K562 (cell line): ENCODE results near the gene ALG9. TPM values are rescaled to one million over a fixed set of nuclear protein-coding genes. Genes with fewer than 3 reads are reported as not detected.
A peak's percentile ranks its signal among the peaks of the same experiment; 100 is the strongest.

Source experiments
- ARNT ChIP-seq, 2 experiments: fragments of 450-650 bp; IDR thresholded peaks; 2 replicates each; pipeline ENCODE4 v1.6.1; 2016; ENCODE audit warnings: mild to moderate bottlenecking in 1 of 2
- BRF1 ChIP-seq: IDR thresholded peaks from 3 replicates; pipeline ENCODE4 v1.6.1; 2011; ENCODE audit warnings: borderline replicate concordance, mild to moderate bottlenecking; ENCODE audit not compliant: insufficient read length; ENCODE audit errors: extremely low read depth
- DPF2 ChIP-seq: fragments of 450-650 bp; IDR thresholded peaks from 2 replicates; pipeline ENCODE4 v1.6.1; 2016
- OTX1 ChIP-seq: fragments of 450-650 bp; formaldehyde crosslinking; IDR thresholded peaks from 2 replicates; pipeline ENCODE4 v1.4.0; 2022; ENCODE audit warnings: mild to moderate bottlenecking
- POLR2B ChIP-seq: fragments of 450-650 bp; IDR thresholded peaks from 2 replicates; pipeline ENCODE4 v1.6.1; 2018; ENCODE audit warnings: low read depth; ENCODE audit not compliant: partially characterized antibody
- PRMT5 ChIP-seq: sonication (generic); formaldehyde crosslinking; IDR thresholded peaks from 2 replicates; pipeline ENCODE4 v1.5.0; 2020; ENCODE audit warnings: missing genetic modification reagents
- RAD21 ChIP-seq, 2 experiments: fragments of 250-450 bp in 1 of 2; fragments of 450-650 bp in 1 of 2; sonication (Bioruptor Pico) in 1 of 2; formaldehyde crosslinking in 1 of 2; IDR thresholded peaks in 1 of 2; conservative IDR thresholded peaks in 1 of 2; 2 replicates each; pipeline versions ENCODE4 v1.4.0 to v1.8.0; 2020 to 2022; ENCODE audit warnings: mild to moderate bottlenecking in 2 of 2, moderate library complexity in 1 of 2
- RBM25 ChIP-seq: fragments of 200-400 bp; formaldehyde crosslinking; IDR thresholded peaks from 2 replicates; pipeline ENCODE4 v1.6.1; 2018; ENCODE audit warnings: low read length, low read depth, moderate library complexity; ENCODE audit not compliant: severe bottlenecking
- SETDB1 ChIP-seq: IDR thresholded peaks from one replicate; pipeline ENCODE4 v1.6.1; 2012; ENCODE audit warnings: low read length, control low read depth, inconsistent platforms
- TCFL5 ChIP-seq: fragments of 250-450 bp; sonication (Bioruptor Pico); conservative IDR thresholded peaks from 2 replicates; pipeline ENCODE4 v1.6.1; 2021; ENCODE audit warnings: mild to moderate bottlenecking, moderate library complexity, matching md5 sums
- TEAD4 ChIP-seq, 2 experiments: sonication (generic) in 1 of 2; formaldehyde crosslinking in 1 of 2; IDR thresholded peaks; 2 replicates each; pipeline versions ENCODE4 v1.6.1 to v1.8.0; 2012 to 2022; ENCODE audit warnings: borderline replicate concordance in 1 of 2, inconsistent platforms in 1 of 2, low read length in 1 of 2, mild to moderate bottlenecking in 1 of 2, missing genetic modification reagents in 1 of 2
- U2AF1 ChIP-seq: fragments of 200-400 bp; formaldehyde crosslinking; optimal IDR thresholded peaks from 2 replicates; pipeline ENCODE3; 2017; ENCODE audit warnings: mild to moderate bottlenecking, low read depth, low read length, moderate library complexity
- ZNF140 ChIP-seq: fragments of 250-450 bp; sonication (Bioruptor Pico); IDR thresholded peaks from 2 replicates; pipeline ENCODE4 v1.8.0; 2021; ENCODE audit warnings: moderate library complexity, mild to moderate bottlenecking, inconsistent platforms
- ZNF175 ChIP-seq: fragments of 200-800 bp; sonication (Bioruptor generic); IDR thresholded peaks from 2 replicates; pipeline ENCODE4 v1.6.1; 2016; ENCODE audit warnings: low read depth, mild to moderate bottlenecking, missing genetic modification characterization, missing compliant biosample characterization
- ZNF212 ChIP-seq: fragments of 450-650 bp; formaldehyde crosslinking; IDR thresholded peaks from 2 replicates; pipeline ENCODE4 v1.4.0; 2020; ENCODE audit warnings: mild to moderate bottlenecking
- polyA plus RNA-seq, 8 experiments: library from polyadenylated mRNA; depleted of rRNA in 4 of 8; stranded (reverse) in 5 of 8; unstranded in 3 of 8; fragments of >200 nt; fragmentation: Nextera tagmentation in 2 of 8; fragmentation: Illumina TruSeq in 1 of 8; extraction: Ambion mirVana in 2 of 8; extraction: Trizol in 1 of 8; gene quantifications; 2 replicates each; pipeline versions ENCODE4 v1.2.1 to v1.2.3, GENCODE V29; 2011 to 2014; ENCODE audit warnings: inconsistent platforms in 1 of 8, missing spikeins in 1 of 8
- total RNA-seq, 7 experiments: library from RNA; depleted of rRNA in 6 of 7; stranded (reverse); fragments of >200 nt in 6 of 7; fragmentation: Illumina TruSeq in 2 of 7; extraction: Trizol in 2 of 7; gene quantifications; 2 replicates each; pipeline versions ENCODE4 v1.2.1 to v1.2.3, GENCODE V29; 2011 to 2021; ENCODE audit warnings: low replicate concordance in 1 of 7
- TF ChIP-seq, protein P1 (sequence below): sonication (generic); formaldehyde crosslinking; IDR thresholded peaks from 2 replicates; pipeline ENCODE4 v1.8.1; 2023; ENCODE audit warnings: mild to moderate bottlenecking, missing genetic modification reagents
- TF ChIP-seq, protein P2 (sequence below): fragments of 250-450 bp; sonication (Bioruptor Pico); IDR thresholded peaks from 2 replicates; pipeline ENCODE4 v1.4.0; 2020; ENCODE audit warnings: mild to moderate bottlenecking, moderate library complexity
- TF ChIP-seq, protein P3 (sequence below): sonication (generic); formaldehyde crosslinking; IDR thresholded peaks from 2 replicates; pipeline ENCODE4 v1.8.0; 2022; ENCODE audit warnings: missing genetic modification reagents, mild to moderate bottlenecking, borderline replicate concordance
- TF ChIP-seq, protein P4 (sequence below), 2 experiments: fragments of 250-450 bp in 1 of 2; fragments of 450-650 bp in 1 of 2; sonication (Bioruptor Pico) in 1 of 2; IDR thresholded peaks; 2 replicates each; pipeline versions ENCODE4 v1.6.1 to v1.8.0; 2016 to 2021; ENCODE audit warnings: mild to moderate bottlenecking in 2 of 2, moderate library complexity in 2 of 2, missing compliant biosample characterization in 1 of 2, missing genetic modification characterization in 1 of 2
- TF ChIP-seq, protein P5 (sequence below): sonication (generic); formaldehyde crosslinking; IDR thresholded peaks from 2 replicates; pipeline ENCODE4 v1.8.1; 2022; ENCODE audit warnings: missing genetic modification reagents
- TF ChIP-seq, protein P6 (sequence below): sonication (generic); formaldehyde crosslinking; IDR thresholded peaks from 2 replicates; pipeline ENCODE4 v1.8.0; 2022; ENCODE audit warnings: missing genetic modification reagents, mild to moderate bottlenecking, moderate library complexity, borderline replicate concordance

ALG9 gene
- total and polyA plus RNA-seq, 9 of the 15 experiments (the other 6 are each of a cell fraction or from before 2014, with no cell fraction given) = 11.5 to 40.5 (median 24.9) TPM

DNA sequence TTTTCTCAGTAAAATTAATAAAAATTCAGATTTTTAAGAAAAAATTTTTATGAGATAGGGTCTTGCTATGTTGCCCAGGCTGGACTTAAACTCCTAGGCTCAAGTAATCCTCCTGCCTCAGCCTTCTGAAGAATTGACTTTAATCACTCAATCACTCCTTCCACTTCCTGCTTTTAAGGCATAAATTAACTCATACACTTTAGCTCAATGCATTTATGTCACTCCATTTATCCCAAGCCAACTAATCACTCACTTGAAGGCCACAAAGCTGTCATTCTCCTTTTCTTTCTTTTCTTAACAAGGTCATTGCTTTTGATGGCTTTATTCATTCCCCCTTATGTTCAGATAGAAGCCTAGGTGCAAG, 877 bp downstream of the ALG9 start (continued):
- TF ChIP-seq, protein P1, sequence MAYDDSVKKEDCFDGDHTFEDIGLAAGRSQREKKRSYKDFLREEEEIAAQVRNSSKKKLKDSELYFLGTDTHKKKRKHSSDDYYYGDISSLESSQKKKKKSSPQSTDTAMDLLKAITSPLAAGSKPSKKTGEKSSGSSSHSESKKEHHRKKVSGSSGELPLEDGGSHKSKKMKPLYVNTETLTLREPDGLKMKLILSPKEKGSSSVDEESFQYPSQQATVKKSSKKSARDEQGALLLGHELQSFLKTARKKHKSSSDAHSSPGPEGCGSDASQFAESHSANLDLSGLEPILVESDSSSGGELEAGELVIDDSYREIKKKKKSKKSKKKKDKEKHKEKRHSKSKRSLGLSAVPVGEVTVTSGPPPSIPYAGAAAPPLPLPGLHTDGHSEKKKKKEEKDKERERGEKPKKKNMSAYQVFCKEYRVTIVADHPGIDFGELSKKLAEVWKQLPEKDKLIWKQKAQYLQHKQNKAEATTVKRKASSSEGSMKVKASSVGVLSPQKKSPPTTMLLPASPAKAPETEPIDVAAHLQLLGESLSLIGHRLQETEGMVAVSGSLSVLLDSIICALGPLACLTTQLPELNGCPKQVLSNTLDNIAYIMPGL (CRISPR knock-in tag) = no peak
- TF ChIP-seq, protein P2, sequence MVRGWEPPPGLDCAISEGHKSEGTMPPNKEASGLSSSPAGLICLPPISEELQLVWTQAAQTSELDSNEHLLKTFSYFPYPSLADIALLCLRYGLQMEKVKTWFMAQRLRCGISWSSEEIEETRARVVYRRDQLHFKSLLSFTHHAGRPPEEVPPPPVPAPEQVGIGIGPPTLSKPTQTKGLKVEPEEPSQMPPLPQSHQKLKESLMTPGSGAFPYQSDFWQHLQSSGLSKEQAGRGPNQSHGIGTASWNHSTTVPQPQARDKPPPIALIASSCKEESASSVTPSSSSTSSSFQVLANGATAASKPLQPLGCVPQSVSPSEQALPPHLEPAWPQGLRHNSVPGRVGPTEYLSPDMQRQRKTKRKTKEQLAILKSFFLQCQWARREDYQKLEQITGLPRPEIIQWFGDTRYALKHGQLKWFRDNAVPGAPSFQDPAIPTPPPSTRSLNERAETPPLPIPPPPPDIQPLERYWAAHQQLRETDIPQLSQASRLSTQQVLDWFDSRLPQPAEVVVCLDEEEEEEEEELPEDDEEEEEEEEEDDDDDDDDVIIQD = no peak
- no peak for TF ChIP-seq BRF1
- no peak for TF ChIP-seq RAD21 (CRISPR knock-in tag; conservative IDR thresholded peaks at IDR 0.05 in 1 of 2, IDR thresholded peaks at IDR 0.05 in 1 of 2)
- 0 out of 2 replicates have a peak, but pooled peaks have one; percentile 19 for TF ChIP-seq DPF2
- no peak for TF ChIP-seq U2AF1
- TF ChIP-seq, protein P3, sequence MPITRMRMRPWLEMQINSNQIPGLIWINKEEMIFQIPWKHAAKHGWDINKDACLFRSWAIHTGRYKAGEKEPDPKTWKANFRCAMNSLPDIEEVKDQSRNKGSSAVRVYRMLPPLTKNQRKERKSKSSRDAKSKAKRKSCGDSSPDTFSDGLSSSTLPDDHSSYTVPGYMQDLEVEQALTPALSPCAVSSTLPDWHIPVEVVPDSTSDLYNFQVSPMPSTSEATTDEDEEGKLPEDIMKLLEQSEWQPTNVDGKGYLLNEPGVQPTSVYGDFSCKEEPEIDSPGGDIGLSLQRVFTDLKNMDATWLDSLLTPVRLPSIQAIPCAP (CRISPR knock-in tag) = no peak
- 0 out of 4 replicates have a peak, but pooled peaks of 1 of the 2 experiments have one; percentile 58 for TF ChIP-seq ARNT (IDR thresholded peaks at IDR 0.05)
- TF ChIP-seq ZNF140 (CRISPR knock-in tag) = no peak
- TF ChIP-seq, protein P4, sequence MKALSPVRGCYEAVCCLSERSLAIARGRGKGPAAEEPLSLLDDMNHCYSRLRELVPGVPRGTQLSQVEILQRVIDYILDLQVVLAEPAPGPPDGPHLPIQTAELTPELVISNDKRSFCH (CRISPR knock-in tag; IDR thresholded peaks at IDR 0.05) = no peak
- TF ChIP-seq, protein P4 (tag; IDR thresholded peaks at IDR 0.05) = no peak
- no peak for TF ChIP-seq TEAD4 (IDR thresholded peaks at IDR 0.05; ENCODE audit: low read length)
- no peak for TF ChIP-seq TEAD4 (CRISPR knock-in tag; IDR thresholded peaks at IDR 0.05; ENCODE audit: borderline replicate concordance)
- TF ChIP-seq RBM25 = peak; percentile 92
- no peak for TF ChIP-seq SETDB1
- TF ChIP-seq, protein P5, sequence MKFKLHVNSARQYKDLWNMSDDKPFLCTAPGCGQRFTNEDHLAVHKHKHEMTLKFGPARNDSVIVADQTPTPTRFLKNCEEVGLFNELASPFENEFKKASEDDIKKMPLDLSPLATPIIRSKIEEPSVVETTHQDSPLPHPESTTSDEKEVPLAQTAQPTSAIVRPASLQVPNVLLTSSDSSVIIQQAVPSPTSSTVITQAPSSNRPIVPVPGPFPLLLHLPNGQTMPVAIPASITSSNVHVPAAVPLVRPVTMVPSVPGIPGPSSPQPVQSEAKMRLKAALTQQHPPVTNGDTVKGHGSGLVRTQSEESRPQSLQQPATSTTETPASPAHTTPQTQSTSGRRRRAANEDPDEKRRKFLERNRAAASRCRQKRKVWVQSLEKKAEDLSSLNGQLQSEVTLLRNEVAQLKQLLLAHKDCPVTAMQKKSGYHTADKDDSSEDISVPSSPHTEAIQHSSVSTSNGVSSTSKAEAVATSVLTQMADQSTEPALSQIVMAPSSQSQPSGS (CRISPR knock-in tag) = no peak
- TF ChIP-seq ZNF212 (CRISPR knock-in tag) = no peak
- no peak for TF ChIP-seq ZNF175 (CRISPR knock-in tag)
- no peak for TF ChIP-seq POLR2B
- TF ChIP-seq TCFL5 = no peak
- no peak for TF ChIP-seq OTX1 (CRISPR knock-in tag)
- no peak for TF ChIP-seq PRMT5 (CRISPR knock-in tag)
- TF ChIP-seq, protein P6, sequence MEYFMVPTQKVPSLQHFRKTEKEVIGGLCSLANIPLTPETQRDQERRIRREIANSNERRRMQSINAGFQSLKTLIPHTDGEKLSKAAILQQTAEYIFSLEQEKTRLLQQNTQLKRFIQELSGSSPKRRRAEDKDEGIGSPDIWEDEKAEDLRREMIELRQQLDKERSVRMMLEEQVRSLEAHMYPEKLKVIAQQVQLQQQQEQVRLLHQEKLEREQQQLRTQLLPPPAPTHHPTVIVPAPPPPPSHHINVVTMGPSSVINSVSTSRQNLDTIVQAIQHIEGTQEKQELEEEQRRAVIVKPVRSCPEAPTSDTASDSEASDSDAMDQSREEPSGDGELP (CRISPR knock-in tag) = no peak
